Right lobe of liver (tissue), 6 donors: ENCODE data around the gene CAGE1. TPM values are rescaled to one million over a fixed set of nuclear protein-coding genes. Genes with fewer than 3 reads are reported as not detected.
"Not testable (repeated sequence)": the region's sequence is repeated elsewhere in the genome, so short reads cannot be mapped to it uniquely, and the experiment has no call there.

Source experiments
- ATAC-seq, 4 donors: fragments of 200-7000 bp; cut with Tn5 transposase; one replicate each; pipeline ENCODE4 v1.9.1; 2020; ENCODE audit warnings: mild to moderate bottlenecking in 4 of 4, moderate library complexity in 4 of 4
- DNase-seq, 3 donors: peaks; one replicate each; pipeline ENCODE4 v3.0.0-alpha.2; 2020
- H3K27ac ChIP-seq, 3 donors: fragments of 200-600 bp; one replicate each; pipeline ENCODE4 v1.8.0; 2022
- H3K27me3 ChIP-seq, 2 donors: fragments of 200-600 bp; one replicate each; pipeline ENCODE4 v1.8.0; 2022
- H3K36me3 ChIP-seq, 4 donors: fragments of 200-600 bp; sonication (generic) in 1 of 4; one replicate each; pipeline versions ENCODE4 v1.5.1 to v1.8.0; 2017 to 2022; ENCODE audit warnings: control low read depth in 1 of 4
- H3K4me1 ChIP-seq, 4 donors: fragments of 200-600 bp; sonication (generic) in 1 of 4; one replicate each; pipeline versions ENCODE4 v1.5.1 to v1.8.0; 2017 to 2022; ENCODE audit warnings: control low read depth in 1 of 4
- H3K4me3 ChIP-seq, 3 donors: fragments of 200-600 bp; one replicate each; pipeline ENCODE4 v1.8.0; 2022
- H3K9me3 ChIP-seq, 4 donors: fragments of 200-600 bp; sonication (generic) in 1 of 4; one replicate each; pipeline versions ENCODE4 v1.5.1 to v1.8.0; 2017 to 2022; ENCODE audit warnings: control low read depth in 1 of 4
- CTCF ChIP-seq, 4 donors: fragments of 200-600 bp in 3 of 4; fragments of 450-650 bp in 1 of 4; IDR thresholded peaks; one replicate each; pipeline versions ENCODE4 v1.5.1 to v1.8.0; 2016 to 2022; ENCODE audit warnings: antibody characterized with exemption in 4 of 4, mild to moderate bottlenecking in 2 of 4
- POLR2A ChIP-seq: fragments of 450-650 bp; IDR thresholded peaks from one replicate; pipeline ENCODE4 v1.6.1; 2017; ENCODE audit warnings: antibody characterized with exemption, mild to moderate bottlenecking
- WGBS: methylation state at CpG from one replicate; pipeline ENCODE4 v1.1.6; 2018; ENCODE audit warnings: low coverage, low lambda C conversion rate; ENCODE audit not compliant: insufficient coverage; ENCODE audit errors: missing lambda C conversion rate; 5-methylcytosine and 5-hydroxymethylcytosine counted together
- intact Hi-C, 2 donors: fragments of 100-400 bp; cut with DNase I; formaldehyde crosslinking; loops; one replicate each; pipeline versions ENCODE4 v1.11.2 to v1.14.1; 2022
- total RNA-seq, 6 experiments: library from RNA; depleted of rRNA in 2 of 6; stranded (reverse); fragments of >200 nt in 2 of 6; fragmentation: NEBNext Ultra II Directional in 3 of 6; extraction: Animal tissue kit (Norgen Biotek cat#: 25700) in 3 of 6; gene quantifications; one replicate each; pipeline versions ENCODE4 v1.1.0 to v1.2.4, GENCODE V29; 2016 to 2023
- donor health status: DM: no; HTN: yes; CAD: no.
- donor health status: DM: no; HTN: no; CAD: no.
- donor health status: DM: no; HTN: no; CAD: no.
- donor health status: DM: no; HTN: yes; CAD: no.
- donor health status: DM: no; HTN: yes; CAD: no.

The CAGE1 gene
- total RNA-seq, 6 experiments from 2014 or later = not detected

DNA sequence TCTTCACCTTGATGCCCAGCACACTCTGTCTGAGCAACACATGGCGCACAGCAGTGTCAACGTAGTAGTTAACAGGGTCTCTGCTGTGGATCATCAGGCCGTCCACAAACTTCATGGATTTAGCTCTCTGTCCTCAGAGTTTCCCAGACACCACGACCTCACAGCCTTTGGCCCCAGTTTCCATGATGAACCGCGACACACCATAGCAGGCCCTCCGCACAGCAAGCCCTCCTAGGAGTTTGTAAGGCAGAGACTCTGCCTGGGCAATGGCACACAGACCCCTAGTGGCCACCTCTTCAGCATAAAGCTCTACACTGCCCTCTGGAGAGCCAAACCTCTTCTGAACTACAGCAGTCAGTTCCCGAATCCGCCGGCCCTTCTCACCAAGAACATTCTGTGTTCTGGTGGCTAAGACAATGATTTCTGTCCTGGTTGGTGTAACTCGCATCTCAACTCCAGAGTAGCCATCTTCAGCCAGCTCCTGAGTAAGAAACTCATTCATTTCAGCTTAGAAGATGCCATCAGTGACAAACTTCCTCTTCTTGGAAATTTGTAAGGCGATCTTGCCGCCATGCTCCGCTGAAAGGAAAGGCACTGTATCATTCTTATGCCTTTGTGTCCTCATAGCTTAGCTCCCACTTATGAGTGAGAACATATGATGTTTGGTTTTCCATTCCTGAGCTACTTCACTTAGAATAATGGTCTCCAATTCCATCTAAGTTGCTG is 50.4 kb downstream of the CAGE1 start:
- intact Hi-C loops, H3K4me1 ChIP-seq, H3K9me3 ChIP-seq, H3K4me3 ChIP-seq, DNase-seq, H3K36me3 ChIP-seq, H3K27ac ChIP-seq, H3K27me3 ChIP-seq: not testable (repeated sequence)
- TF ChIP-seq CTCF (IDR thresholded peaks at IDR 0.05) = peak in 3 of 4 donors; percentile 26 to 34 (median 28)
- WGBS = 62% methylated on average over 6 of the region's 14 CpGs
- ATAC-seq = peak; percentile 33 to 66 (median 58)

GRCh38 chr6:7338031-7338430 is 51.5 kb downstream of the CAGE1 start:
- Histone ChIP-seq H3K9me3 (no peaks in the 10 kb centered on the region), H3K27ac (no peak overlapping the region), H3K4me3 (no peak overlapping the region), H3K36me3 (no peaks in the 10 kb centered on the region), H3K27me3 (no peaks in the 10 kb centered on the region), H3K4me1 (no peaks in the 10 kb centered on the region)
- TF ChIP-seq CTCF (IDR thresholded peaks at IDR 0.05) (no peak), POLR2A (no peak)
- DNase-seq = no peak
- intact Hi-C loops = no loop called here
- WGBS = 75% methylated on average over 2 of the region's 2 CpGs
- ATAC-seq = no peak

GRCh38 chr6:7335519-7335918 is 54.0 kb downstream of the CAGE1 start:
- Histone ChIP-seq H3K9me3 (no peaks in the 10 kb centered on the region), H3K27ac (no peak overlapping the region), H3K36me3 (no peaks in the 10 kb centered on the region), H3K27me3 (no peaks in the 10 kb centered on the region), H3K4me3 (no peak overlapping the region), H3K4me1 (no peaks in the 10 kb centered on the region)
- no peak for TF ChIP-seq CTCF (IDR thresholded peaks at IDR 0.05)
- no peak for TF ChIP-seq POLR2A
- intact Hi-C loops = no loop called here
- DNase-seq (no peak), ATAC-seq (no peak)
- WGBS = 73% methylated on average over 3 of the region's 3 CpGs

DNA sequence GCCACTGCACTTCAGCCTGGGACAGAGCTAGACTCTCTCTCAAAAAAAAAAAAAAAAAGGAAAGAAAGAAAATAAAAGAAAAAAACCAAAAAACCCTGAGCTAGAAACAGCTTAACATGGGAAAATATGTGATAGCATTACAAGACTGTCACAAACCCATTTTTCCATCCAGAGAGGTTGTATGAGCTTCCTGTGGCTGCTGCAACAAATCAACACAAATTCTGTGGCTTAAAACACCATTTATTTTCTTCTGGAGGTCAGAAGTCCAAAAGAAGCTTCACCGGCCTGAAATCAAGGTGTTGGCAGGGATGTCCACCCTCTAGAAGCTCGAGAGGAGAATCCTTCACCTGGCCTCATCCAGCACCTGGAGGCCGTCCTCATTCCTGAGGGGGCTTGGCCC is 54.9 kb downstream of the CAGE1 start:
- no peaks in the 10 kb centered on the region for H3K4me1 ChIP-seq
- no peaks in the 10 kb centered on the region for H3K27me3 ChIP-seq
- intact Hi-C loops = no loop called here
- H3K9me3 ChIP-seq = no peaks in the 10 kb centered on the region
- no peak for ATAC-seq
- DNase-seq = no peak
- 84% methylated on average over 2 of the region's 3 CpGs for WGBS
- H3K36me3 ChIP-seq = no peaks in the 10 kb centered on the region
- no peak overlapping the region for H3K4me3 ChIP-seq
- no peak overlapping the region for H3K27ac ChIP-seq
- TF ChIP-seq CTCF (IDR thresholded peaks at IDR 0.05) (no peak), POLR2A (no peak)
